GM18907 (cell line): ENCODE results near the gene C1QTNF6.

Source experiments
- ATAC-seq: cut with Tn5 transposase; IDR thresholded peaks from one replicate; pipeline ENCODE4 v1.9.1; 2021; ENCODE audit warnings: mild to moderate bottlenecking, moderate library complexity; ENCODE audit not compliant: unreplicated experiment

Gene C1QTNF6

GRCh38 chr22:37146507-37147180, 41.4 kb downstream of the C1QTNF6 start:
- ATAC-seq, result no peak

GRCh38 chr22:37146051-37146385, 42.0 kb downstream of the C1QTNF6 start:
- ATAC-seq, result no peak

DNA sequence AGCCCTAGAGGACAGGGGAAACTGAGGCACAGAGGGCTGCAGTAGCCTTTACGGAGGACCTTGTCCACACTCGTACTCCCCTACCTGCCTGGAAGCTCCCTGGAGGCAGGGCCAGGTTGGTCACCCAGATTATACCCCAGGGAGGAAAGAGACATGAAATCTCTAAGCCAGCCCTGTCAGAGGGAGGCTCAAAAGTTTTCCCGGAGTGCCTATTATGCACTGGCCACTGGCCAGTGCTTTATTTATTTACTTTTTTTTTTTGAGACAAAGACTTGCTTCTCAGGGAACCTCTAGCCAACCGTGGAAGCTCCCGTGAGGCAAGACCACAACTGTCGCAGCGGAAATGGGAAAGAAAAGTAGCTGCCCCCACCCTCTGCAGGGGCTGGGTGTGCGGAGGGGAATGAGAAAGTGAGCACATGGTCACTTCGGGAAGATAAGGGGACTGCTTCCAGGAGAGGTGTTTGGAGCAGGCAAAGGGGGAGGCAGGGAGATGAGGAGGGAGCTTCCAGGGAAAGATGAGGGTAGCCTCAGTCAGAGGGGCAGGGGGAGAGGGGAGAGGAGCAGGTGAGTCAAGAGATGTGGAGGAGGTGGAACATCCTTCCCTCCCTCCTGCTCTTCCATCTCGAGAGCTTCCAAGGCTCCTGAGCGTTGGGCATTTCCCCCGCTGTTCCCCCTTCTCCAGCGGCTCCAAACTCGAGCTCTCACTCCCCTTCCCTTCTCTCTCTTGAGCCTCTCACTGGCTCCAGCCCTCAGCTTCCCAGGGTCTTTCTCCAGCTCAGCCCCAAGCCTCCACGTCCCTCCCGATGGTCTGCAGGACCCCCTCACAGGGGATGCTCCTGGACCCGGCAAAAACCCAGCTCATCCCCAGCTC, 42.6 kb downstream of the C1QTNF6 start:
- no peak for ATAC-seq

- no peak for ATAC-seq
Observed at GRCh38 chr22:37144180-37144554, 43.9 kb downstream of the C1QTNF6 start.

DNA sequence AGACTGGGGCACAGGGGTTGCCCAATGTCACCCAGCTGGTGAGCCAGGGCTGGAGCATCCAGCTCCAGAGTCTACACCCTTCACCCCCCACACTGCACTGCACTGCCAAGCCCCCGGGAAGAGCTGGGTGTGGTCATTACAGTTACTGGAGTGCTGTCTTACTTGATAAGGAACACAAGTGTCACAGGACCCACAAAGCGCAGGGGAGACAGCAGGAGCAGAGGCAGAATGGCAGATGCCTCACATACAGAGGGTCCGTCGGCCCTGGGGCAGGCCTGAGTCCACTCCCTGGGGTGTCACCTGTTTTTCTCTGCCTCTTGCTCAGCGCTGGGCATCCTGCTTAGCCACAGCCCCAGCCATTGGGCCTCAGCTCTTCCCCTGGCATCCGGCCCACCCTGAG, 46.1 kb downstream of the C1QTNF6 start:
- ATAC-seq, result no peak

GRCh38 chr22:37141476-37141875, 46.6 kb downstream of the C1QTNF6 start:
- ATAC-seq, result no peak

DNA sequence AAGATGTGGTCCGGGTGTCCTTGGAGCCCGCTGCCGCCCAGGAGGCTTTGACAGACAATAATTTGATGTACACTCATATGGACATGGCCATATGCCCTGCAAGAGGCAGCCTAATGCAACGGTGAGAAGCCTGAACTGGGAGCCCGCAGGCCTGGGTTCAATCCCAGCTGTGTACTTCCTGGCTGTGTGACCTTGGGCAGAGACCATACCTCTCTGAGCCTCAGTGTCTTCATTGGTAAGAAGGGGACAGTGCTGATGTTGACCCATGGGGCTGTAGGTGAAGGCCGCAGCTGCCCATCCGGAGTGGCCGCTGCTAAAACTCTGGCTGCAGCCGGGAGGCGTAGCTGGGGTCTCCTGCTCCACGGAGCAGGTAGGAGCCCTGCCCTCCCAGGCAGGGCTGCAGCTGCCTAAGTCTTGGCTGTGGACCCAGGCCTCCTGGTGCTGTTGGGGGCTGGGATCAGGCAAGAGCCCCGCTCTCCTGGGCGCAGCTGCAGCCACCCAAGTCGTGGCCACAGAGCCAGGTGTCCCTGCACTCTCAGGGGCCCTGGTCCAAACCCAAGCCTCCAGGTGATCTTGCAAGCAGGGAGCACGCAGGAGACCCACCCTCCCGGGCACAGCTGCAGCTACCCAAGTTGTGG, 47.2 kb downstream of the C1QTNF6 start:
- no peak for ATAC-seq

DNA sequence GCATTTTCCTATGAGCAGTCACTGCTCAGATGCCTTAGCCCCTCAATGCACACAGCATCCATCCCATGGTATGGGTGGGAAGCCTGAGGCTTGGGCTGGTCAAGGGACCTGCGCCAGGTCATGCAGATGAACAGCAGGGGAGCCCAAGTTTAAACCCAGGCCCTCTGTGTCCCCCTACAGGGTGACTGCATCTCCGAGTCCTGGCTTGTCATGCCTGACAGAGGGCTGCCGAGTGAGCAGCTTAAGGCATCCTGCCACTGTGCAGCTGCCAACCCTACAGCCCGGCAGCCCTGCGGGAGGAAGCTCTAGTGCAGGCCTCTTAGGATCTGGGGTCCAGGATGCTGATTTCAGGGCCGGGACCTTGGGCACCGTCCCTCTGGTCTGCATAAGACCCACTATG, 48.3 kb downstream of the C1QTNF6 start:
- ATAC-seq, result no peak

DNA sequence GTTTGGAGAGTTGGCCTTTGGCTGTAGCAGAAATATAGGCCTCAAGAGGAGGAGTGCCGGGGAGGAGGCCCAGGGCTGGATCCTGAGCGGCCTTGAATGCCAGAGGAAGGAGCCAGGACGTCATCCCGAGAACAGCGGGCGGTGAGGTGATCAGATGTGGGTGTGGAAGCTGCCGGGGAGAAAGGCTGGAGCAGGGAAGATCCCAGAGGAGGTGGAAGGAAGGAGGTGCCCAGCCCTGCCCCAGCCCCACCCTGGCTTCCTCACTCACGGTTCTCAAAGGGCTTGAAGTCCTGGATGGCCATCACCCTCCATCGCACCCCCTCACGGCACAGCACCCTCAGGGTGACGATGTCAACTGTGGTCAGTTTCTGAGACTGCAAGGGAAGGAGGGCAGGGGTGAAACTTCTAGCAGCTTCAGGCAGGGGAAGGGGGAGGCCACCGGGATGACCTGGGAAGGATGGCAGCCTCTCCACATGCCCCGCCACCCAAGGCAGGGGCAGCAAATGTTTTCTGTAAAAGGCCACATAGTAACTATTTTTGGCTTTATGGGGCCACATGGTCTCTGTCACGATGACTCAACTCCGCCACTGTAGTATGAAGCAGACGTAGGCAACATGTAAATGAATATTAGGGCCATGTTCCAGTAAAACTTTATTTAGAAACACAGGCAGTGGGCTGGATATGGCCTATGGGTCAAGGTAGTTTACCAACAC, 49.0 kb downstream of the C1QTNF6 start:
- ATAC-seq, result no peak

- no peak for ATAC-seq
Observed at GRCh38 chr22:37137903-37138665, 50.0 kb downstream of the C1QTNF6 start.

DNA sequence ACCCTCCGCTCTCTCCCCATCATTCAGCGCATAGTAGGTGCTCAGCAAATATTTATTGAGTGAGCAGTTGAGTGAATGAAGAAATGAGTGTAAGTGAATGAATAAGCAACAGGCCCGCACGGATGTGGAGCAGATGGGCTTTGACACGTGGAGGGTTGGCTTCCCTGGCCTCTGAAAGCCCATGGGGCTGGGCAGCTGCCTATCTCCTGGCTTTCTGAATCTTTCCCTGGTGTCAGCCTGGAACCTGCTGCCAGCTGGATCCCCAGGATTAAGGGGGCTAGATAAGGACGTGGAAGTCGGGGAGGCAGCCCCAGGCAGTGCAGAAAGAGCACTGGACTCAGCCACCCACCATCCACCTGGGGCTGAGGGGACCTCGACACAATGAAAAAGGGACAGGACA, 50.9 kb downstream of the C1QTNF6 start:
- ATAC-seq, result no peak

- no peak for ATAC-seq
Observed at GRCh38 chr22:37135023-37135422, 53.0 kb downstream of the C1QTNF6 start.

DNA sequence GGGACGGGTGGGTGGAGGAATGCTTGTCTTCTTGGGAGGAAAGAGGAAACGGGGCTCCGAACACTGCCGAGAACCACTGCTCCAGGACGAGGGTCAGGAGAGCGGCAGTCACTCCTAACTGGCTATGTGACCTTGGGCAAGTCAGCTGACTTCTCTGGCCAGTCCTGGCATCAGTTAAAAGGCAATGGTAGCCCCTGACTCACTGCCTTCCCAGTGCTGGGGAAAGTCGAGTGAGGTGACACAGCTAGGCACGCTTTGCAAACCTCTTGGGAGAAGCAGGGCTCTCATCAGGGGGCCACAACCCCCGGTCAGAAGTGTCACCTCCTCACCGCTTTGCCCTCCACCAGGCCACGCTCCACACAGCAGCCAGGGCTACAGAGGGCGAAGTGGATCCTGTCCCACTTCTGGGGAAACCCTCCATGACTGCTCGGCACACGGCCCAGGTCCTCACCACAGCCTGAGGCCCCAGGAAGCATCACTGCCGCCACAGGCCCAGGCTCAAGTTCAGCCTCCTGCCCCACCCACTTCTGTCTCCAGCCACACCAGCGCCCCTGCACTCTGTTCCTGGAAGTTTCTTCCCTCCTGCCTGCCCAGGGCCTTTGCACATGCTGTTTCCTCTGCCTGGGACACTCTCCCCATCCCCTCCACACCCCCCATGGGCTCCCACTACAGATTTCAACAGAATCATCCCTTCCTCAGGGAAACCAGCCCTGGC, 54.6 kb downstream of the C1QTNF6 start:
- no peak for ATAC-seq

DNA sequence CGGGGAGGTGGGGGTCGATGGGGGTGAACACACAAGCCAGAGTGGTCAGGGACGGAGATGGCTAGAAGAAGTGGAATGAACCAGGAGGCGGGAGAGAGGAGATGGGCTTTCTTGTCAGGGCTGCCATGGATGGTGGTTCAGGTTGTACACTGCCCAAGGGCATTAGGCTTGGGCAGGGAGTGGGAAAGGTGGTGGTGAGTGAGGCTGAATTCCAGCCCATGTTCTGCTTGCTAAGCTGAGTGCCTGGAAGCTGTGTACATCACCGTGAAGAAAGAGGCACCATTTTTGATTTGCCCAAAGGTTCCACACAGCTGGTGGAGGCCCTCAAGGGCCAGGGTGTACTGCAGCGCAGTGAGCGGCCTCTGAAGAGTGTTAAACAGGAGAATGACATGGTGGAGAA, 55.3 kb downstream of the C1QTNF6 start:
- no peak for ATAC-seq
